Thyroid gland (tissue), 4 donors: ENCODE results near the gene FCHO1. TPM values are rescaled to one million over a fixed set of nuclear protein-coding genes. Genes with fewer than 3 reads are reported as not detected.
A peak's percentile ranks its signal among the peaks of the same experiment; 100 is the strongest.

Experiments used
- DNase-seq, 2 donors: peaks; one replicate each; pipeline ENCODE4 v3.0.0-alpha.2; 2019
- H3K27ac ChIP-seq, 3 donors: fragments of 200-600 bp; sonication (generic); 1 replicate in 2 of 3; 2 replicates in 1 of 3; pipeline ENCODE4 v1.5.1; 2016 to 2019; ENCODE audit warnings: mild to moderate bottlenecking in 1 of 3, moderate library complexity in 1 of 3
- H3K27me3 ChIP-seq: fragments of 200-600 bp; sonication (generic); one replicate; pipeline ENCODE4 v1.5.1; 2019
- H3K36me3 ChIP-seq, 2 donors: fragments of 200-600 bp; sonication (generic); one replicate each; pipeline ENCODE4 v1.5.1; 2016 to 2019
- H3K4me1 ChIP-seq, 2 donors: fragments of 200-600 bp; sonication (generic); one replicate each; pipeline ENCODE4 v1.5.1; 2017 to 2019
- H3K4me3 ChIP-seq, 3 donors: fragments of 200-600 bp; sonication (generic); replicated peaks in 1 of 3; 1 replicate in 2 of 3; 2 replicates in 1 of 3; pipeline ENCODE4 v1.5.1; 2016; ENCODE audit warnings: mild to moderate bottlenecking in 1 of 3
- H3K9me3 ChIP-seq: fragments of 200-600 bp; sonication (generic); one replicate; pipeline ENCODE4 v1.5.1; 2017
- CTCF ChIP-seq, 6 experiments: fragments of 200-600 bp in 3 of 6; fragments of 450-650 bp in 3 of 6; sonication (generic) in 3 of 6; IDR thresholded peaks; one replicate each; pipeline ENCODE4 v1.5.1; 2016 to 2019; ENCODE audit warnings: antibody characterized with exemption in 6 of 6, mild to moderate bottlenecking in 2 of 6, inconsistent platforms in 1 of 6, moderate library complexity in 1 of 6
- POLR2A ChIP-seq, 2 donors: fragments of 450-650 bp; IDR thresholded peaks; one replicate each; pipeline ENCODE4 v1.6.1; 2017; ENCODE audit warnings: antibody characterized with exemption in 2 of 2, mild to moderate bottlenecking in 2 of 2, moderate library complexity in 1 of 2
- WGBS, 2 donors: methylation state at CpG; one replicate each; pipeline ENCODE4 v1.1.5; 2017; 5-methylcytosine and 5-hydroxymethylcytosine counted together
- intact Hi-C: fragments of 100-400 bp; cut with DNase I; formaldehyde crosslinking; loops from one replicate; pipeline ENCODE4 v1.15.1; 2023
- total RNA-seq, 4 donors: library from RNA; depleted of rRNA; stranded (reverse); fragments of >200 nt; gene quantifications; one replicate each; pipeline ENCODE4 v1.2.3, GENCODE V29; 2016

The FCHO1 gene
- total RNA-seq, 4 donors from 2014 or later: 0.40 to 1.6 (median 0.67) TPM; not detected in 1

GRCh38 chr19:17754634-17755442, 3.6 kb downstream of the FCHO1 start:
- peaks cover 0 to 7% of the 10 kb centered on the region in 2 donors for H3K4me1 ChIP-seq
- no peak for DNase-seq
- H3K9me3 ChIP-seq: no peaks in the 10 kb centered on the region
- no peak for TF ChIP-seq POLR2A (IDR thresholded peaks at IDR 0.05)
- no peak for TF ChIP-seq CTCF (IDR thresholded peaks at IDR 0.05)
- intact Hi-C loops: no loop called here
- 80 to 81% methylated on average over 5 of the region's 5 CpGs for WGBS, 2 donors
- H3K27me3 ChIP-seq: no peaks in the 10 kb centered on the region
- H3K27ac ChIP-seq: no peak overlapping the region
- H3K36me3 ChIP-seq: no peaks in the 10 kb centered on the region
- no peak overlapping the region for H3K4me3 ChIP-seq

DNA sequence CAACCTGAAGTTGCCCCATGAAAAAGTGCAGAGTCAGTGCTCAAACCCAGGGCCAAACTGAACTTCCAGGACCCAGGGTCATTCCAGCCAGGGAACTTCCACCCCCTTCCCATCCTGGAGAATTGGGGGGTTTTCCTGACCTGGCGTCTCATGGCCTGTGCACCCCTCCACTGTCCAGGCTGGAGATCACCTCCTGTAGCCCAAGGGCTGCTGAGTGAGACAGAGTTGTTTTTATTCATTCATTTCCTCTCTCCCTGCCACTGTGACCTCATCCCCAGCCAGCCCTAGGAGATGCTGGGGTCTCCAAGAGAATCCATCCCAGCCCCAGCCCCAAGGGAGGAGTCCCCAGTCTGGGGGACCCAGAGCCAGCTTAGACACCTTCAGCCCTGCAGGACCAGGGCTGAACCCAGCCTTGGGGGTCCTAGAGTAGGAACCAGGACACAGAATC, 4.2 kb downstream of the FCHO1 start:
- no peaks in the 10 kb centered on the region for H3K27me3 ChIP-seq
- H3K36me3 ChIP-seq: no peaks in the 10 kb centered on the region
- intact Hi-C loops: no loop called here
- no peak overlapping the region for H3K4me3 ChIP-seq
- H3K4me1 ChIP-seq: peaks cover 0 to 7% of the 10 kb centered on the region in 2 donors
- no peak for TF ChIP-seq CTCF (IDR thresholded peaks at IDR 0.05)
- TF ChIP-seq POLR2A (IDR thresholded peaks at IDR 0.05): no peak
- WGBS, 2 donors: 75 to 92% methylated on average over 1 of the region's 1 CpG
- no peak overlapping the region for H3K27ac ChIP-seq
- no peaks in the 10 kb centered on the region for H3K9me3 ChIP-seq
- DNase-seq: no peak

DNA sequence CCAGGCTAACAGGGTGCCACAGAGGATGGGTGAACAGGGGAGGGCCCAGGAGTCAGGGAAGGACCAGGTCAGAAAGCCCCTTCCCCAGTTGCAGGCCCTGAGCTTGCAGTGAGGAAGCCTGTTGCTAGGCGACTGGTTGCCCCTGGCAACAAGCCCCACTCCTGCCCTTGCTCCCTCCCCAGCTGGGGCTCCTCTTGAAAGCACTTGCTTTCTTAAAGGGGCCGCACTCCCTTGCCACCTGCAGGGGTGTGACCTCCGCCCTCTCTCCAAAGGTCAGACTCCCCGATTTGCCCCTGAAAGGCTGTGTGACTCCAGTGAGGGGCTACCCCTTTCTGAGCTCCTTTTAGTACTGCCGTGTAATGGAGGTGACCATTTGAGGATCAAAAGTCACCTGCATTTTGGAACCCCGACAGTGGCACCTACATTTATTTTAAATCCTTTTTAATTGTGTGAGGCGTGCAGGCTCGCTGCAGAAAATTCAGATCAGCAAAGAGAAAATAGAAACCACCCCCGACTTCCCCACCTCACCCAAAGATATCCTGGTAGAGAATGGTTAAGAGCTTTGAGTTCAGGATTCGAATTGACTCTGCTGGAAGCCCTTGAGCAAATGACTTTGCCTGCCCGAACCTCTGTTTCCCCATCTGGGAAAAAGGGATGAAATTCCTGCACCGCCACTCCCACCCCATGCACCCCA, 4.8 kb downstream of the FCHO1 start:
- H3K27me3 ChIP-seq: no peaks in the 10 kb centered on the region
- H3K27ac ChIP-seq: no peak overlapping the region
- H3K9me3 ChIP-seq: no peaks in the 10 kb centered on the region
- 47 to 56% methylated on average over 10 to 11 of the region's 12 CpGs for WGBS, 2 donors
- DNase-seq: peak; percentile 59 to 68
- TF ChIP-seq CTCF (IDR thresholded peaks at IDR 0.05) (no peak), POLR2A (IDR thresholded peaks at IDR 0.05) (no peak)
- H3K36me3 ChIP-seq: no peaks in the 10 kb centered on the region
- no peak overlapping the region for H3K4me3 ChIP-seq
- intact Hi-C loops: no loop called here
- peaks cover 0 to 7% of the 10 kb centered on the region in 2 donors for H3K4me1 ChIP-seq

GRCh38 chr19:17757125-17757524, 5.8 kb downstream of the FCHO1 start:
- peak; percentile 80 to 86 for DNase-seq
- Histone ChIP-seq H3K27ac (no peak overlapping the region), H3K4me1 (peaks cover 0 to 7% of the 10 kb centered on the region in 2 donors), H3K4me3 (no peak overlapping the region), H3K9me3 (no peaks in the 10 kb centered on the region), H3K36me3 (no peaks in the 10 kb centered on the region), H3K27me3 (no peaks in the 10 kb centered on the region)
- TF ChIP-seq CTCF (IDR thresholded peaks at IDR 0.05) (no peak), POLR2A (IDR thresholded peaks at IDR 0.05) (no peak)
- 14 to 18% methylated on average over 9 of the region's 9 CpGs for WGBS, 2 donors
- intact Hi-C loops: no loop called here

- Histone ChIP-seq H3K4me3 (no peak overlapping the region), H3K27ac (no peak overlapping the region), H3K9me3 (no peaks in the 10 kb centered on the region), H3K27me3 (no peaks in the 10 kb centered on the region), H3K36me3 (no peaks in the 10 kb centered on the region), H3K4me1 (peaks cover 0 to 7% of the 10 kb centered on the region in 2 donors)
- no peak for TF ChIP-seq POLR2A (IDR thresholded peaks at IDR 0.05)
- TF ChIP-seq CTCF (IDR thresholded peaks at IDR 0.05): no peak
- intact Hi-C loops: no loop called here
- DNase-seq: no peak
- WGBS, 2 donors: 73 to 83% methylated on average over 5 of the region's 5 CpGs
Measured at GRCh38 chr19:17758515-17758914, 7.2 kb downstream of the FCHO1 start.
